Lower leg skin (tissue), 4 donors: Measurements from ENCODE around the gene CASK. TPM values are rescaled to one million over a fixed set of nuclear protein-coding genes. Genes with fewer than 3 reads are reported as not detected.

ENCODE experiments used
- DNase-seq, 2 donors: peaks; one replicate each; pipeline ENCODE4 v3.0.0-alpha.2; 2019; ENCODE audit warnings: low spot score in 2 of 2
- H3K4me3 ChIP-seq: fragments of 200-600 bp; sonication (generic); 2 replicates; pipeline ENCODE4 v1.5.1; 2017; ENCODE audit warnings: mild to moderate bottlenecking, low read depth; ENCODE audit not compliant: poor library complexity, severe bottlenecking
- CTCF ChIP-seq, 3 donors: fragments of 450-650 bp; IDR thresholded peaks; one replicate each; pipeline ENCODE4 v1.5.1; 2016; ENCODE audit warnings: antibody characterized with exemption in 3 of 3, mild to moderate bottlenecking in 3 of 3, moderate library complexity in 2 of 3
- POLR2A ChIP-seq, 2 donors: fragments of 450-650 bp; IDR thresholded peaks; one replicate each; pipeline ENCODE4 v1.6.1; 2016 to 2017; ENCODE audit warnings: antibody characterized with exemption in 2 of 2, mild to moderate bottlenecking in 1 of 2, moderate library complexity in 1 of 2
- WGBS, 2 donors: methylation state at CpG; one replicate each; pipeline ENCODE4 v1.1.5; 2018; 5-methylcytosine and 5-hydroxymethylcytosine counted together
- intact Hi-C: fragments of 100-400 bp; cut with DNase I; formaldehyde crosslinking; loops from one replicate; pipeline ENCODE4 v1.15.0; 2023; ENCODE audit warnings: low total_unique reads
- total RNA-seq, 4 donors: library from RNA; depleted of rRNA; stranded (reverse); fragments of >200 nt; gene quantifications; one replicate each; pipeline ENCODE4 v1.1.0, GENCODE V29; 2016

CASK gene
- total RNA-seq, 4 donors from 2014 or later: 22.7 to 43.2 (median 26.8) TPM

GRCh38 chrX:41779030-41779564 lies 144.3 kb downstream of the CASK start:
- DNase-seq: no peak
- H3K4me3 ChIP-seq: no peak overlapping the region
- intact Hi-C loops: no loop called here
- WGBS, 2 donors: 7 to 33% methylated on average over 1 of the region's 1 CpG
- no peak for TF ChIP-seq CTCF (IDR thresholded peaks at IDR 0.05)

GRCh38 chrX:41761702-41762101 lies 161.7 kb downstream of the CASK start:
- DNase-seq: no peak
- intact Hi-C loops: no loop called here
- TF ChIP-seq CTCF (IDR thresholded peaks at IDR 0.05): no peak
- no peak for TF ChIP-seq POLR2A (IDR thresholded peaks at IDR 0.05)
- no peak overlapping the region for H3K4me3 ChIP-seq

GRCh38 chrX:41761169-41761568 lies 162.2 kb downstream of the CASK start:
- intact Hi-C loops: no loop called here
- WGBS, 2 donors: 50 to 66% methylated on average over 3 of the region's 3 CpGs
- DNase-seq: no peak
- TF ChIP-seq POLR2A (IDR thresholded peaks at IDR 0.05) (no peak), CTCF (IDR thresholded peaks at IDR 0.05) (no peak)
- H3K4me3 ChIP-seq: no peak overlapping the region

- WGBS, 2 donors: 55 to 79% methylated on average over 3 of the region's 3 CpGs
- intact Hi-C loops: no loop called here
- no peak overlapping the region for H3K4me3 ChIP-seq
Measured at GRCh38 chrX:41759817-41760216, 163.5 kb downstream of the CASK start.

GRCh38 chrX:41758401-41758800 lies 165.0 kb downstream of the CASK start:
- WGBS, 2 donors: 88 to 90% methylated on average over 2 of the region's 2 CpGs
- H3K4me3 ChIP-seq: no peak overlapping the region
- intact Hi-C loops: no loop called here
- DNase-seq: no peak
- TF ChIP-seq POLR2A (IDR thresholded peaks at IDR 0.05): no peak
- no peak for TF ChIP-seq CTCF (IDR thresholded peaks at IDR 0.05)

More at GRCh38 chrX:41759817-41760216, 163.5 kb downstream of the CASK start:
- no peak for DNase-seq
- no peak for TF ChIP-seq POLR2A (IDR thresholded peaks at IDR 0.05)
- TF ChIP-seq CTCF (IDR thresholded peaks at IDR 0.05): no peak

GRCh38 chrX:41750716-41751115 lies 172.6 kb downstream of the CASK start:
- intact Hi-C loops: no loop called here
- DNase-seq: no peak
- H3K4me3 ChIP-seq: no peak overlapping the region
- TF ChIP-seq POLR2A (IDR thresholded peaks at IDR 0.05) (no peak), CTCF (IDR thresholded peaks at IDR 0.05) (no peak)
- 61 to 84% methylated on average over 3 of the region's 3 CpGs for WGBS, 2 donors
